ENCODE data around the gene SF3A2.

The SF3A2 gene

DNA sequence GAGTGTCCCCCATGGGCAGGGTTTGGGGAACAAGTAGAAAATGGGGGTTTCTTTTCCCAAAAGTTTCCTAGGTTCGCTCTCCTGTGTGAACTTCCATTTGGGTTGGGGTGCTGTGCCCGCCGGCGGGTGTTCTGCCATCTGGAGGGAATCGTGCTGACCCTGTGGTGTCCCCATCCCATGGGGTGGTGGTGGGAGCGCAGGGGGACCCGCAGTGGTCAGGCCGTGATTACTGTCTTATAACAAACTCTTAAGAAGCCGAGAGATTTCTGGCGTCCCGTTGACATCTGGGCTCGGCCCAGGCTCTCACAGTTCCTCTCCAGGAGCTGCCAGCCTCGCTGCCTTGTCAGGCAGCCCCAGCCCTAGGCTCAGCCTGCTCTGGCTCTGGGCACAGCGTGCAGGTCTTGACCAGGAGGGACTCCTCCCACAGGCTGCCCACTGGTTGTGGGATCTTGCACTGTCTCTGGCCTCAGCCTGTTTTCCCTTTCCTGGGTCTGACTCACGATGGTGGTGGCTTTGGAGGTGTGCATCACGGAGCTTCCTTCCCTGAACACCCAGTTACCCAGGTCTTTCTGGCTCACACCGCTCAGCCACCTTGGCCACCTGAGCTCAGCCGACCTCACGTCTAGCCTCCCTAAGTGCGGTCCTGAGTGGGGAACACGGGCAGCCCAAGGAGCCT is 35.0 kb upstream of the SF3A2 start:
- no peak for DNase-seq
- in situ Hi-C loops (cut with HindIII; ENCODE audit: low pct_ligation_motif_present, low pct_unique_long_range_greater_than_20kb, low sequenced_read_pairs) = no loop called here

DNA sequence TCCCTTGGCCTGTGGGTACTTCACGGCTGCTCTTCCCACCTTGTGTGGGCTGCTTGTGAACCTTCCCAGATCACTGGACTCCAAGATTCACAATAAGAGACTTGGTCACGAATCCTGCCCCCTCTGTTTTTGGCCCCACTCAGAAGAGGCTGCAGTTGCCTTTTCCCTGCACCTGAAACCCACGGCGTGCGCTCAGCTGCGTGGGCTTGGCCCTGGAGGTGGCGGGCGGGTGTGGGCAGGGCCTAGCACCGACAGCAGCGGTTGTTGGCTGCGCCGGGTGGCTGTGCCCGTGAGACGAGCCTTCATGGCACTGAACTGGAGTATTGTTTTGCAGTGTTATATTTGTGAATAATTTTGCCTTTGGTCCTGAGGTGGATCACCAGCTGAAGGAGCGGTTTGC is 34.3 kb upstream of the SF3A2 start:
- in situ Hi-C loops (cut with HindIII; ENCODE audit: low pct_ligation_motif_present, low pct_unique_long_range_greater_than_20kb, low sequenced_read_pairs) = no loop called here
- no peak for DNase-seq

DNA sequence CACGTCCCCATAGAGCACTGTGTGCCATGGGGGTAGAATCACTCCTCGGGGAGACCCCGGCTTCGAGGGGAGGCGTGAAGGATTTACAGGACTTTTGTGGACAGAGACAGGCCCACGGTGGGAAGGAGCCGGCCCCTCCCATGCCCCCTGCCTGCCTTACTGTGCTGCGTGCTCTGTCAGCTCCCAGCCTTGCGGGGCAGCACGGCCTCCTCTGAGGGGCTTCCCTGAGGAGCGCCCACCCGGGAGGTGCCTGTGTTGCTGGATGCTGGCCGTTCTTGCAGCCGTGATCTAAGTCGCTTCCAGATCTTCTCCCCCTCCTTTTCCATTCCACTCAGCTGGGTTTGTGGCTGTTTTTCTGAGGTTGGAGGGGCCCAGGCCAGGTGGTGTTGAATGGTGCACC is 29.6 kb upstream of the SF3A2 start:
- no peak for DNase-seq

DNA sequence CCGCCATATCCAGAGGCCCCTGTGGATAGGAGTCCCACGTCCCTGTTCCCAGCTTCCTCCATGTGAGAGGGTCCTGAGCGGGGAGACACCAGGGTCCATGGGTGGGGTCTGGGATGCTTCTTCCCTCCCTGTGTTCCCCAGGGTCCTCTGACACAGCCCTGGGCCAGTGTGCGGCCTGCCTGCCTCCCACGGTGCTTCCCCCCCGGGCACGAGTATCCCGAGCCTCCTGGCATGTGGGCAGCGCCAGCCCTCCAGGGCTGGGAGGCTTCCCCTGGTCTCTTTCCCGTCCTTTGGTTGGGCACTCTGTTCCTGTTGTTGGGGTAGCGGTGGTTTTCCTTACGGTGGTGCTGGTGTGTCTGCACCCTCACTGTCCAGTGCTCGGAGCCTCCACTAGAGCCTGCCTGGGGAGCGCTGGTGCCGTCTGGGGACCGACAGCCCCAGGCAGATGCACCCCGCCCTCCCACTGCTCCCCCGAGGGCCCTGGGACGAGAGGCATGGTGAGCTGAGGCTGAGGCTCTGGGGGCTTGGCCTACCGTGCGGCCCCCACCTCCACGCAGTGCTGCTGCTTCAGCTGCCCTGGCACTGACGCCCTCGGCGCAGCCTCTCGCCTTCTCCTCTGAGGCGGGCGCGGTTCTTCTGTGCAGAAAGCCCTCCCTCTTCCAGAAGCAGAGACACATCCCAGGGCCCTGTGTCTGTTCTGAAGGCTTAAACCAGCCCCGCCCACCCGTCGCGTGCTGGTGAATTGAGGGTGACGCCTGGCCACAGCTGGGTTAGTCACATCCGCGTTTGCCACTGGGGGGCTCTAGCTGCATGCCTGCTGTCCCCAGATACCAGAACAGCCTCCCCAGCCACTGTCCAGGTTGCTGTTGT is 28.4 kb upstream of the SF3A2 start:
- in situ Hi-C loops (cut with HindIII; ENCODE audit: low pct_ligation_motif_present, low pct_unique_long_range_greater_than_20kb, low sequenced_read_pairs) = no loop called here

More for the DNA sequence above, 29.6 kb upstream of the SF3A2 start:
- in situ Hi-C loops (cut with HindIII; ENCODE audit: low pct_ligation_motif_present, low pct_unique_long_range_greater_than_20kb, low sequenced_read_pairs) = no loop called here

DNA sequence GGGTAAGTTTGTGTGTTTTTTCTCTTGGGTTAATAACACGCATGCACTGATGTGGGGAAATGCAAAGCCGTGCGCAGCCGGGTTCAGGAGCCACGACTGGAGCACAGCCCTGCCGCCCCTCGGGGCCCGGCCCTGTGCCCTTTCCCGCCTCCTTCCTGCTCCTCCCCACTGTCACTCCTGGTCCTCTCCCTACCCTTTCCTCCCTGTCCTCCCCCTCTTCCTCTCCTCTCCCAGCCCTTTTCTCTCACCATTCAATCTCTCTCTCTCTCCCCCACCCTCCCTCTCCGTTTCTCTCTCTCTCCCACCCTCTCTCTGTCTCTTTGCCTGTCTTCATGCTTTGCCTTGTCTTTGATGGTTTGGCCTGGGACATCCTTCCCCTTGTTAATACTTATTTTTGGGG is 27.6 kb upstream of the SF3A2 start:
- in situ Hi-C loops (cut with HindIII; ENCODE audit: low pct_ligation_motif_present, low pct_unique_long_range_greater_than_20kb, low sequenced_read_pairs) = no loop called here

More for the DNA sequence above, 28.4 kb upstream of the SF3A2 start:
- no peak for DNase-seq

DNA sequence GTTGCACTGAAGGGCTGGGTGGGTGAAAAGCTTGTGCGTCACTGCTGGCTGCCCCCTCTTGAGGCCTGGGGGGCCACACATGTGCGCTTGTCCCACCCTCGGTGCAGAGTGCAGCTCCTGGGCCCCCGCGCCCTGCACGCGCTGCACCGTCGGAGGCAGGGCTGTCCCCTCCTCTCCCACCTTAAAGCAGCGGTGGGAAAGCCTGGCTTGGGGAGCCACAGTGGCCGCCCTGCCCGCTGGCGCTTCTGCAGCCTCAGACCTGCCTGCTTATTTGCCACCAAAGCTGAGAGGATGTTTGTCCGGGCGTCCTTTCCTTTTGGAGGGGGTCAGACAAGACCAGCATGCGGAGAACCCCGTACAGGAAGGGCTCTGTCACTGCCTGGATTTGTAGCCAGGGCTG is 27.2 kb upstream of the SF3A2 start:
- in situ Hi-C loops (cut with HindIII; ENCODE audit: low pct_ligation_motif_present, low pct_unique_long_range_greater_than_20kb, low sequenced_read_pairs) = no loop called here
- DNase-seq = no peak

More for the DNA sequence above, 27.6 kb upstream of the SF3A2 start:
- no peak for DNase-seq

DNA sequence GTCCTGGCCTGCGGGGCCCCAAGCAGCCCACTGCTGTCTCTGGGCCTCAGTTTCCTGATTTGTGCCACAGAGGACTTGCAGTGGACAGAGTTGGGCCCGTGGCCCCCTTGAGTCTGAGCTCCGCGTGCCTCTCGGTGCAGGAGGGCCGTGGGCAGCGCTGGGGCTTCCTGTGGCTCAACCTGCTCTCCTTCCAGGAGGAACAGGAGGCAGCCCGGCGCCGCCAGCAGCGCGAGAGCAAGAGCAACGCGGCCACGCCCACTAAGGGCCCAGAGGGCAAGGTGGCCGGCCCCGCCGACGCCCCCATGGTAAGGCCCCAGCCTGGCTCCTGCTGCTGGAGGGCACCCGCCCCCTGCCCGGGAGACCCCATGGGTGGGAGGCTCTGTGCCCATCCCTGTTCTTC is 26.4 kb upstream of the SF3A2 start:
- in situ Hi-C loops (cut with HindIII; ENCODE audit: low pct_ligation_motif_present, low pct_unique_long_range_greater_than_20kb, low sequenced_read_pairs) = no loop called here
- no peak for DNase-seq

DNA sequence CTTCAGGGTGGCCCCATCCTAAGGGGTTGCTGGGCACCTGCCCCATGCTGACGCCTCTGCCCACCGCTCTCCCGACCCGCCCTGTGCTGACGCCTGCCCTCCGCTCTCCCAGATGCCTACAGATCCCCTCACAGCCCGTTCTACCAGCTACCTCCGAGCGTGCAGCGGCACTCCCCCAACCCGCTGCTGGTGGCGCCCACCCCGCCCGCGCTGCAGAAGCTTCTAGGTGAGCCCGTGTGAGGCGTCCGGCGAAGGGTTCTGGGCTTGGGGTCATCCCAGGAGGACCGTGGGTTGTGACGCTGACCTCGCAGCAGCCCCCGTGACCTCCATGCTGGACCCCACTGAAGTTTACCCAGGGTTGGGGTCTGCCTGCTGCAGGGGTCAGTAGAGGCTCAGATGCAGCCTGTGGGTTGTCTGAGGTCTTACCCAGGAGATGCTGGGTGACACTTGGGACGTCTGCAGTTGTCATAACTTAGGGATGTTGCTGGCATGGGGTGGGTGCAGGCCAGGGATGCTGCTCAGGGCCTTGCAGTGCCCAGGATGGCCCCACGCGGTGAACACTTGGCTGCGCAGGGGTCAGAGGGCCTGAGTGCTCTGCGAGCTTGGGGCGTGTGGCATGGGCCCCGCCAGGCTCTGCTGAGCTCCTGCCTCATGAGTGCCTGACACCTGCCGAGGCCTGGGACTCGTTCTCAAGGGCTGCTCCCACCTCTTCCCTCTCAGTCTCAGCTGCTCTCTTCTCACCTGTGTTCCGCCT is 25.5 kb upstream of the SF3A2 start:
- no peak for DNase-seq
- in situ Hi-C loops (cut with HindIII; ENCODE audit: low pct_ligation_motif_present, low pct_unique_long_range_greater_than_20kb, low sequenced_read_pairs) = no loop called here

DNA sequence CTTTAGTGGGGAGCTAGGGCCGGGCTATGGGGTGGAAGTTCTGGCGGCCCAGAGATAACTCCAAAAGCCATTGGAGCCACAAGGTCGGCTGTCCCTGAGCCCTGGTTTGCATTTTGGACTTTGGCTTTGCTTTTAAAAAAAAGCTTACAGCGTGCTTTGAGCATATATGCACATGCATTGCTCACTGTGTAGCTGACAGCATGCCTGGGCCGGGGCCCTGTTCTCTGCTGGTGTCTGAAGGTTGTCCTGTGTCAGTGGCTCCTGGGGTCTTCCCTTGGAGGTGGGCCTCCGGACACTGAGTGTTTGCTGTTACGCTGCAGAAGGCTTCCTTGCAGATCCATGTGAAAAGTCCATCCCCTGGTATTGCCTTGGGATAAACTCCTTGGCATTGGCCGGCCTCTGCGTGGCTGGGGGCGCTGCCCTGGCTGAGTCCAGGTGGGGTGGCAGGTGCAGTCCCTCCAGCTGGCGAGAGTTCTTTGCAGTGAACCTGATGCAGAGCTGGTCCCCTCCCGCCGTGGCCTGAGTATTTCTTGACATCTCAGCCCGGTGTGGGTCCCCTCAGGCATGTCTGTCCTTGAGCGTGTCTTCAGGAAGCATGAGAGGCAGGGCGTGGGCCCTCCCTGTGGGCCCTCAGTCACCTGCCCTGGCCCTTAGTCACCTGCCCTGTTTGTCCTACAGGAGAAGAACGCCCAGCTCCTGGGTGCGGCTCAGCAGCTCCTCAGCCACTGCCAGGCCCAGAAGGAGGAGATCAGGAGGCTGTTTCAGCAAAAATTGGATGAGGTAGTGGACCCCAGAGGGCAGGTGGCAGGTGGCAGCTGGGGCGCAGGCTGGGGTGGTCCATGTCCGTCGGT is 23.5 kb upstream of the SF3A2 start:
- in situ Hi-C loops (cut with HindIII; ENCODE audit: low pct_ligation_motif_present, low pct_unique_long_range_greater_than_20kb, low sequenced_read_pairs) = no loop called here
- DNase-seq = no peak

DNA sequence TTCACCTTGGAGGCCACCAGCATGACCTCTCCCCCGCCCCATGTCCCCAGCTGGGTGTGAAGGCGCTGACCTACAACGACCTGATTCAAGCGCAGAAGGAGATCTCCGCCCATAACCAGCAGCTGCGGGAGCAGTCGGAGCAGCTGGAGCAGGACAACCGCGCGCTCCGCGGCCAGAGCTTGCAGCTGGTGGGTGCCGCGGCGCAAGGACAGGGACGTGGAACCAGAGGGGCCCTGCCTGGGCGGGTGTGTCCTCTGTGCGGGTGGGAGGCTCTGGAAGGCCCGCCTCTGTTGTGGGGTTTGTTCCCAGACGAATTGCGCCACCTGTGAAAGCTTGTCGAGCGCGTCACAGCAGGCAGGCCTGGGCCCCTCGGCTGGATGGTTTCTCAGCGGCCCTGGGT is 22.8 kb upstream of the SF3A2 start:
- in situ Hi-C loops (cut with HindIII; ENCODE audit: low pct_ligation_motif_present, low pct_unique_long_range_greater_than_20kb, low sequenced_read_pairs) = no loop called here
- DNase-seq = no peak

DNA sequence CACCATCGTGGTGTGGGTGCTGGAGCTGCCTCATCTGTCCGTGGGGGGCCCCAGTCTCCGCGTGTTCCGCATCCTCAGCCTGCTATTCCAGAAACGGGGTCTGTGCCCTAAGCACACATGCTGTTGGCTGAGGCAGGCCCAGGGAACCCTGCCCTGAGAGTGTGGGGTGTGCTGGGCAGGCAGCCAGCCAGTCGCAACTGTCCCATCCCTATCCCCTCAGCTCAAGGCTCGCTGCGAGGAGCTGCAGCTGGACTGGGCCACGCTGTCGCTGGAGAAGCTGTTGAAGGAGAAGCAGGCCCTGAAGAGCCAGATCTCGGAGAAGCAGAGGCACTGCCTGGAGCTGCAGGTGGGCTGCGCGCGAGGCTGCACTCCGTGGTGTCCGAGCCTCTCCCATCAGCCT is 22.4 kb upstream of the SF3A2 start:
- DNase-seq = no peak
- in situ Hi-C loops (cut with HindIII; ENCODE audit: low pct_ligation_motif_present, low pct_unique_long_range_greater_than_20kb, low sequenced_read_pairs) = no loop called here

DNA sequence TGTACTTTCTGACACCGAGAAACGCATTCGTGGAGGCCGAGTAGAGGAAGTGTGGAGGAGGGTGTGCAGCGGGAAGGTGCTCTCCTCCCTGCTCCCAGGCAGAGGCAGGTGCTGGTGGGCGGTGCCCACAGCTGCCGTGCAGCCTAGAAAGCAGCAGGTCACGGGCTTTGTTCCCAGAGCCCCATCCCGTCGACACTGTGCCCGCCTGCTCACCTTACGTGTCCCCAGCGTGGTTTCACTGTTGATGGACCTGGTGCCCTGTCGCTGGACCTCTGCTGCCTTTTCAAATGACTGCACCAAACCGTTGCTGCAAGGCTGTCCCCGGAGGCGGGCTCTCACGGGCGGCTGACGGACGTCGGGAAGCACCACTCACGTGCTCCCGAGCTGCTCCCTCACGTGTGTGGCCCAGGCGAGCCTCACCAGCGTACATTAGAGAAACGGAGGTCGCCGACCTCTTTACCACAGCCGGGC is 21.3 kb upstream of the SF3A2 start:
- no peak for DNase-seq
- in situ Hi-C loops (cut with HindIII; ENCODE audit: low pct_ligation_motif_present, low pct_unique_long_range_greater_than_20kb, low sequenced_read_pairs) = no loop called here

DNA sequence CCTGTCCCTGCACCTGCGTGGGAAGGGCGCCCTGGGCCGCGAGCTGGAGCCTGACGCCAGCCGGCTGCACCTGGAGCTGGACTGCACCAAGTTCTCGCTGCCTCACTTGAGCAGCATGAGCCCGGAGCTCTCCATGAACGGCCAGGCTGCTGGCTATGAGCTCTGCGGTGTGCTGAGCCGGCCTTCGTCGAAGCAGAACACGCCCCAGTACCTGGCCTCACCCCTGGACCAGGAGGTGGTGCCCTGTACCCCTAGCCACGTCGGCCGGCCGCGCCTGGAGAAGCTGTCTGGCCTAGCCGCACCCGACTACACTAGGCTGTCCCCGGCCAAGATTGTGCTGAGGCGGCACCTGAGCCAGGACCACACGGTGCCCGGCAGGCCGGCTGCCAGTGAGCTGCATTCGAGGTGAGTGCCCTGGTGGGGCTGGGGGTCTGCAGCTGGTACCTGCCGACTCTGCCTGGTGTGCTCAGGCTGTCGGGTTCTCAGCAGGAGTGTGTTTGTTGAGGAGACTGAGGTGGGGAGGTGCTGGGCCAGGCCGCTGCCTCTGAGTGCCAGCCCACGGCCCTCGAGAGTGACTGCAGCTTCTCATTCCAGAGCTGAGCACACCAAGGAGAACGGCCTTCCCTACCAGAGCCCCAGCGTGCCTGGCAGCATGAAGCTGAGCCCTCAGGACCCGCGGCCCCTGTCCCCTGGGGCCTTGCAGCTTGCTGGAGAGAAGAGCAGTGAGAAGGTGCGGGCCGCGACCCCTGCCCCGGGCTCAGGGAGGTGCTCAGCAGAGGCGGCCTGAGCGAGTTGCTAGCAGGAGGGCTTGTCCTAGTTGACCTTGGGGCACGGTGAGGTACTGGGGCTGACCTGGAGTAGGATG is 20.0 kb upstream of the SF3A2 start:
- in situ Hi-C loops (cut with HindIII; ENCODE audit: low pct_ligation_motif_present, low pct_unique_long_range_greater_than_20kb, low sequenced_read_pairs) = no loop called here

DNA sequence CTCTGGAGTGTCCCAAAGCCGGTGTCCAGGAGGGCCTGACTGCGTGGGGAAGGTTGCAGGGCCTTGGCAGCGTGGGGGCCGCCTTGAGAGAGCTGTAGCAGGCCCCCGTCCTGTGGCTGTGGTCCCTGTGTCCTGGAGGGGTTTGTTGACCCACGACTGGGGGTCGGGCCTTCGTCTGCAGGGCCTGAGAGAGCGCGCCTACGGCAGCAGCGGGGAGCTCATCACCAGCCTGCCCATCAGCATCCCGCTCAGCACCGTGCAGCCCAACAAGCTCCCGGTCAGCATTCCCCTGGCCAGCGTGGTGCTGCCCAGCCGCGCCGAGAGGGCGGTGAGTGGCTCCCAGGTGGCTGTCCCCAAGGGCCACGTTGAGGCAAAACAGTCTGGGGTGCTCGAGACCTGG is 19.0 kb upstream of the SF3A2 start:
- DNase-seq = no peak
- in situ Hi-C loops (cut with HindIII; ENCODE audit: low pct_ligation_motif_present, low pct_unique_long_range_greater_than_20kb, low sequenced_read_pairs) = no loop called here

More for the DNA sequence above, 20.0 kb upstream of the SF3A2 start:
- DNase-seq = no peak

DNA sequence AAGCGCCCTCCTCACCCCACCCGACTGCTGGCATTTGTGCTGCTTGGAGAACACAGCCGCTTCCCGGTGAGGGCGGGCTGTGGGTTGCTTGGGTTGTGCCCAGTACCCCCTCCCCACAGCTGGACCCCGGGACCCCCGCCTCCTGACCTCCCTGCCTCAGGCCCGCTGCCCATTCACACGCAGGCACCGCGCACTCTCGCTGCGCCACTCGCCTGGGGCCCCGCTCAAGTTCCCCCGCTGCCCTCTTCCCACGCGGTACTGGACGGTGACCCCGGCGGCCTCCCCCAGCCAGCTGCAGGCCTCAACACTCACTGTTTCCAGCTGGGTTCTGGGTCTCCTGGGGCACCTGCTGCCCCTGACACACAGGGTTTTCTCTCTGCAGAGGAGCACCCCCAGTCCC is 16.9 kb upstream of the SF3A2 start:
- in situ Hi-C loops (cut with HindIII; ENCODE audit: low pct_ligation_motif_present, low pct_unique_long_range_greater_than_20kb, low sequenced_read_pairs) = no loop called here
- DNase-seq = no peak

DNA sequence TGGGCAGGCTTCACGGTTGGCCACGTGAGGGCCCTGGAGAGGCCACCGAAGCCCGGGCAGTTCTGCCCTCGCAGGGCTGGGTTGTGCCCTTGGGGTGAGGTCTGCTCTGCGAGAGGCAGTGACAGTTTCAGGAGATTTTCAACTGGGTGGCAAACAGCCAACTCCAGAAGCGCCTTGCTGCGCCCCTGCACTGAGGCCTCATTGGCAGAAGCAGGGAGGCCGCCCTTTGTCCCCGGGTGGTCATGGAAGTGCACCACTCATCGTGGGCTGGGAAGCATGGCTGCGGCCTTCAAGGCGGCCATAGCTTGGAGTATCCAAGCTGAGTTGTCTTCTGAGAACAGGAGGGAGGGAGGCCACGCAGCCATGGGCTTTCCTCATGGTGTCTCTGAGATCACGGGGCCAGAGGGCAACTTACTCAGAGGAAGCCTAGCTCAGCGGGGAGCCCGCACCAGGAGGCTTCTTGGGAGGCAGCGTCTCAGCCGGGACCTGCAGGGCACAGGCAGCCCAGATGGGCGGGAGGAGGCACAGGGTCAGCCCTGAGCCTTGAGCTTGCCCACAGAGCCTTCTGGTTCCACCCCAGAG is 15.3 kb upstream of the SF3A2 start:
- in situ Hi-C loops (cut with HindIII; ENCODE audit: low pct_ligation_motif_present, low pct_unique_long_range_greater_than_20kb, low sequenced_read_pairs) = no loop called here
- no peak for DNase-seq

DNA sequence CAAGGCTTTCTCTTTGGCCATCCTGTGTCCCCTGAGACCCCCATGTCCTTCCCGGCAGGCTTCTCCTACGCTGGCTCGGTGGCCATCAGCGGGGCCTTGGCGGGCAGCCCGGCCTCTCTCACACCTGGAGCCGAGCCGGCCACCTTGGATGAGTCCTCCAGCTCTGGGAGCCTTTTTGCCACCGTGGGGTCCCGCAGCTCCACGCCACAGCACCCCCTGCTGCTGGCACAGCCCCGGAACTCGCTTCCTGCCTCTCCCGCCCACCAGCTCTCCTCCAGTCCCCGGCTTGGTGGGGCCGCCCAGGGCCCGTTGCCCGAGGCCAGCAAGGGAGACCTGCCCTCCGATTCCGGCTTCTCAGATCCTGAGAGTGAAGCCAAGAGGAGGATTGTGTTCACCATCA is 14.7 kb upstream of the SF3A2 start:
- in situ Hi-C loops (cut with HindIII; ENCODE audit: low pct_ligation_motif_present, low pct_unique_long_range_greater_than_20kb, low sequenced_read_pairs) = no loop called here
- no peak for DNase-seq

Measured in ACHN (cell line).